ENCODE measurements around the gene MTNR1A.

DNA sequence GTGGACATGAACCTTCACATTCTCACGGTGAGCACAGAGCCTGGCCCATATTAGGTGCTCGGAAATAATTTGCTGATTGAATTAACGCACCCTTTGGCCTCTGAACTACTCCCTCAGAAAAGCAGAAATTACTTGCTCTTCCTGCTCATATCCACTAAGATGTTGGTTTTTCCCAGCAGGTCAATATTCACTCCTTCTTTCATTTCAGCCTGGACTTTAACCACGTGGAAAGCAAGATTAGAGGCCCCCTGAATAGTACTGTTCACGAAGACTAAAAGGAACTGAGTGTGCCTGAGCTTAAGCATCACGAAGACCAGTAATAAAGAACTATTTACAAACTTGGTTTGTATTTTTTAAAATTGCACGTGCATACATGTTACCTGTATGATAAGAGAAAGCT lies 9.9 kb downstream of the MTNR1A start:
- no peak for TF ChIP-seq RAD21 (IDR thresholded peaks at IDR 0.05)
- TF ChIP-seq, protein P1, sequence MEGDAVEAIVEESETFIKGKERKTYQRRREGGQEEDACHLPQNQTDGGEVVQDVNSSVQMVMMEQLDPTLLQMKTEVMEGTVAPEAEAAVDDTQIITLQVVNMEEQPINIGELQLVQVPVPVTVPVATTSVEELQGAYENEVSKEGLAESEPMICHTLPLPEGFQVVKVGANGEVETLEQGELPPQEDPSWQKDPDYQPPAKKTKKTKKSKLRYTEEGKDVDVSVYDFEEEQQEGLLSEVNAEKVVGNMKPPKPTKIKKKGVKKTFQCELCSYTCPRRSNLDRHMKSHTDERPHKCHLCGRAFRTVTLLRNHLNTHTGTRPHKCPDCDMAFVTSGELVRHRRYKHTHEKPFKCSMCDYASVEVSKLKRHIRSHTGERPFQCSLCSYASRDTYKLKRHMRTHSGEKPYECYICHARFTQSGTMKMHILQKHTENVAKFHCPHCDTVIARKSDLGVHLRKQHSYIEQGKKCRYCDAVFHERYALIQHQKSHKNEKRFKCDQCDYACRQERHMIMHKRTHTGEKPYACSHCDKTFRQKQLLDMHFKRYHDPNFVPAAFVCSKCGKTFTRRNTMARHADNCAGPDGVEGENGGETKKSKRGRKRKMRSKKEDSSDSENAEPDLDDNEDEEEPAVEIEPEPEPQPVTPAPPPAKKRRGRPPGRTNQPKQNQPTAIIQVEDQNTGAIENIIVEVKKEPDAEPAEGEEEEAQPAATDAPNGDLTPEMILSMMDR (IDR thresholded peaks at IDR 0.05; ENCODE audit: low read depth, low read length, missing input control), result no peak
- TF ChIP-seq EGR1 (IDR thresholded peaks at IDR 0.05; ENCODE audit: low read depth in 2 of 2), result no peak
- TF ChIP-seq JUND (IDR thresholded peaks at IDR 0.05), result no peak
- TF ChIP-seq HNF4A (conservative IDR thresholded peaks at IDR 0.05), result no peak
- no peak for TF ChIP-seq TAF1 (conservative IDR thresholded peaks at IDR 0.05)
- no peak for TF ChIP-seq YY1 (IDR thresholded peaks at IDR 0.05)
- TF ChIP-seq, protein P2, sequence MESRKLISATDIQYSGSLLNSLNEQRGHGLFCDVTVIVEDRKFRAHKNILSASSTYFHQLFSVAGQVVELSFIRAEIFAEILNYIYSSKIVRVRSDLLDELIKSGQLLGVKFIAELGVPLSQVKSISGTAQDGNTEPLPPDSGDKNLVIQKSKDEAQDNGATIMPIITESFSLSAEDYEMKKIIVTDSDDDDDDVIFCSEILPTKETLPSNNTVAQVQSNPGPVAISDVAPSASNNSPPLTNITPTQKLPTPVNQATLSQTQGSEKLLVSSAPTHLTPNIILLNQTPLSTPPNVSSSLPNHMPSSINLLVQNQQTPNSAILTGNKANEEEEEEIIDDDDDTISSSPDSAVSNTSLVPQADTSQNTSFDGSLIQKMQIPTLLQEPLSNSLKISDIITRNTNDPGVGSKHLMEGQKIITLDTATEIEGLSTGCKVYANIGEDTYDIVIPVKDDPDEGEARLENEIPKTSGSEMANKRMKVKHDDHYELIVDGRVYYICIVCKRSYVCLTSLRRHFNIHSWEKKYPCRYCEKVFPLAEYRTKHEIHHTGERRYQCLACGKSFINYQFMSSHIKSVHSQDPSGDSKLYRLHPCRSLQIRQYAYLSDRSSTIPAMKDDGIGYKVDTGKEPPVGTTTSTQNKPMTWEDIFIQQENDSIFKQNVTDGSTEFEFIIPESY (IDR thresholded peaks at IDR 0.05), result no peak
- TF ChIP-seq, protein P3, sequence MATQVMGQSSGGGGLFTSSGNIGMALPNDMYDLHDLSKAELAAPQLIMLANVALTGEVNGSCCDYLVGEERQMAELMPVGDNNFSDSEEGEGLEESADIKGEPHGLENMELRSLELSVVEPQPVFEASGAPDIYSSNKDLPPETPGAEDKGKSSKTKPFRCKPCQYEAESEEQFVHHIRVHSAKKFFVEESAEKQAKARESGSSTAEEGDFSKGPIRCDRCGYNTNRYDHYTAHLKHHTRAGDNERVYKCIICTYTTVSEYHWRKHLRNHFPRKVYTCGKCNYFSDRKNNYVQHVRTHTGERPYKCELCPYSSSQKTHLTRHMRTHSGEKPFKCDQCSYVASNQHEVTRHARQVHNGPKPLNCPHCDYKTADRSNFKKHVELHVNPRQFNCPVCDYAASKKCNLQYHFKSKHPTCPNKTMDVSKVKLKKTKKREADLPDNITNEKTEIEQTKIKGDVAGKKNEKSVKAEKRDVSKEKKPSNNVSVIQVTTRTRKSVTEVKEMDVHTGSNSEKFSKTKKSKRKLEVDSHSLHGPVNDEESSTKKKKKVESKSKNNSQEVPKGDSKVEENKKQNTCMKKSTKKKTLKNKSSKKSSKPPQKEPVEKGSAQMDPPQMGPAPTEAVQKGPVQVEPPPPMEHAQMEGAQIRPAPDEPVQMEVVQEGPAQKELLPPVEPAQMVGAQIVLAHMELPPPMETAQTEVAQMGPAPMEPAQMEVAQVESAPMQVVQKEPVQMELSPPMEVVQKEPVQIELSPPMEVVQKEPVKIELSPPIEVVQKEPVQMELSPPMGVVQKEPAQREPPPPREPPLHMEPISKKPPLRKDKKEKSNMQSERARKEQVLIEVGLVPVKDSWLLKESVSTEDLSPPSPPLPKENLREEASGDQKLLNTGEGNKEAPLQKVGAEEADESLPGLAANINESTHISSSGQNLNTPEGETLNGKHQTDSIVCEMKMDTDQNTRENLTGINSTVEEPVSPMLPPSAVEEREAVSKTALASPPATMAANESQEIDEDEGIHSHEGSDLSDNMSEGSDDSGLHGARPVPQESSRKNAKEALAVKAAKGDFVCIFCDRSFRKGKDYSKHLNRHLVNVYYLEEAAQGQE (IDR thresholded peaks at IDR 0.05), result no peak
- no peak for TF ChIP-seq RXRA (IDR thresholded peaks at IDR 0.05)
- no peak for TF ChIP-seq SP1 (IDR thresholded peaks at IDR 0.05)
- TF ChIP-seq, protein P4, sequence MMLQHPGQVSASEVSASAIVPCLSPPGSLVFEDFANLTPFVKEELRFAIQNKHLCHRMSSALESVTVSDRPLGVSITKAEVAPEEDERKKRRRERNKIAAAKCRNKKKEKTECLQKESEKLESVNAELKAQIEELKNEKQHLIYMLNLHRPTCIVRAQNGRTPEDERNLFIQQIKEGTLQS (IDR thresholded peaks at IDR 0.05), result no peak
- no peak for TF ChIP-seq FOXA1 (IDR thresholded peaks at IDR 0.05)
- TF ChIP-seq, protein P5, sequence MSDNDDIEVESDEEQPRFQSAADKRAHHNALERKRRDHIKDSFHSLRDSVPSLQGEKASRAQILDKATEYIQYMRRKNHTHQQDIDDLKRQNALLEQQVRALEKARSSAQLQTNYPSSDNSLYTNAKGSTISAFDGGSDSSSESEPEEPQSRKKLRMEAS (IDR thresholded peaks at IDR 0.05), result no peak

Measured in liver (tissue), 3 donors.